DOHH2 (cell line): ENCODE measurements around the gene KIF1A.

ENCODE experiments used
- H3F3A ChIP-seq: fragments of 200-600 bp; sonication (generic), shearing (Covaris generic); 2 replicates; pipeline ENCODE4 v1.6.0; 2016; ENCODE audit warnings: antibody characterized with exemption, mild to moderate bottlenecking; ENCODE audit not compliant: control insufficient read depth, insufficient read depth
- H3K27ac ChIP-seq: fragments of 200-600 bp; sonication (generic); 2 replicates; pipeline ENCODE4 v1.5.1; 2014; ENCODE audit warnings: low read depth, mild to moderate bottlenecking, low read length, moderate library complexity
- H3K27me3 ChIP-seq: fragments of 200-600 bp; sonication (generic); 2 replicates; pipeline ENCODE4 v1.6.1; 2014; ENCODE audit warnings: mild to moderate bottlenecking, low read length, mixed read lengths; ENCODE audit not compliant: control insufficient read depth
- H3K36me3 ChIP-seq: fragments of 200-600 bp; sonication (generic); 2 replicates; pipeline ENCODE4 v1.6.1; 2014; ENCODE audit warnings: mild to moderate bottlenecking, low read length, moderate library complexity, mixed read lengths; ENCODE audit not compliant: control insufficient read depth
- H3K4me1 ChIP-seq: fragments of 200-600 bp; sonication (generic); 2 replicates; pipeline ENCODE4 v1.6.1; 2014; ENCODE audit warnings: mild to moderate bottlenecking, low read length, mixed read lengths; ENCODE audit not compliant: control insufficient read depth
- H3K4me2 ChIP-seq: fragments of 200-600 bp; sonication (generic); 2 replicates; pipeline ENCODE4 v1.6.0; 2014; ENCODE audit warnings: mild to moderate bottlenecking, low read length, moderate library complexity
- H3K4me3 ChIP-seq: fragments of 200-600 bp; sonication (generic); 2 replicates; pipeline ENCODE4 v1.5.1; 2014; ENCODE audit warnings: mild to moderate bottlenecking, low read length, mixed read lengths
- H3K79me2 ChIP-seq: fragments of 200-600 bp; sonication (generic); 2 replicates; pipeline ENCODE4 v1.6.1; 2014; ENCODE audit warnings: mild to moderate bottlenecking, low read length, mixed read lengths; ENCODE audit not compliant: control insufficient read depth
- H3K9me2 ChIP-seq: fragments of 200-600 bp; sonication (generic); replicated peaks from 2 replicates; pipeline ENCODE4 v1.6.1; 2014; ENCODE audit warnings: mild to moderate bottlenecking, low read length, mixed read lengths; ENCODE audit not compliant: control insufficient read depth
- H3K9me3 ChIP-seq: fragments of 200-600 bp; sonication (generic); 2 replicates; pipeline ENCODE4 v1.6.1; 2014; ENCODE audit warnings: antibody characterized with exemption, low read length, mixed read lengths; ENCODE audit not compliant: control insufficient read depth, insufficient read depth
- H4K20me1 ChIP-seq: fragments of 200-600 bp; sonication (generic); 2 replicates; pipeline ENCODE4 v1.6.0; 2014; ENCODE audit warnings: low read depth, mild to moderate bottlenecking, antibody characterized with exemption, low read length, moderate library complexity; ENCODE audit not compliant: control insufficient read depth, insufficient read depth
- EZH2phosphoT487 ChIP-seq: fragments of 200-600 bp; sonication (generic); IDR thresholded peaks from 2 replicates; pipeline ENCODE4 v1.6.1; 2017; ENCODE audit warnings: borderline replicate concordance, mild to moderate bottlenecking, antibody characterized with exemption, low read length, moderate library complexity, mixed read lengths
- TF ChIP-seq, protein P1 (sequence below): fragments of 200-600 bp; sonication (generic); IDR thresholded peaks from one replicate; pipeline ENCODE4 v1.5.1; 2014; ENCODE audit warnings: antibody characterized with exemption, mild to moderate bottlenecking, low read depth, low read length; ENCODE audit not compliant: poor library complexity, severe bottlenecking

The KIF1A gene

GRCh38 chr2:240788482-240788881 lies 31.5 kb downstream of the KIF1A start:
- no peaks in the 10 kb centered on the region for H3K36me3 ChIP-seq

GRCh38 chr2:240787521-240788472 lies 32.2 kb downstream of the KIF1A start:
- no peaks in the 10 kb centered on the region for H3K27me3 ChIP-seq
- no peak overlapping the region for H3K27ac ChIP-seq
- H3K9me3 ChIP-seq, result peaks cover 6% of the 10 kb centered on the region; the same call in 1 of the 2 replicates
- no peaks in the 10 kb centered on the region for H3K4me1 ChIP-seq
- H4K20me1 ChIP-seq, result no peaks in the 10 kb centered on the region
- H3K4me3 ChIP-seq, result no peak overlapping the region
- H3K79me2 ChIP-seq, result no peaks in the 10 kb centered on the region
- no peaks in the 10 kb centered on the region for H3K9me2 ChIP-seq
- no peak overlapping the region for H3K4me2 ChIP-seq
- no peaks in the 10 kb centered on the region for H3F3A ChIP-seq
- H3K36me3 ChIP-seq, result no peaks in the 10 kb centered on the region
- TF ChIP-seq EZH2phosphoT487, result no peak
- TF ChIP-seq, protein P1, sequence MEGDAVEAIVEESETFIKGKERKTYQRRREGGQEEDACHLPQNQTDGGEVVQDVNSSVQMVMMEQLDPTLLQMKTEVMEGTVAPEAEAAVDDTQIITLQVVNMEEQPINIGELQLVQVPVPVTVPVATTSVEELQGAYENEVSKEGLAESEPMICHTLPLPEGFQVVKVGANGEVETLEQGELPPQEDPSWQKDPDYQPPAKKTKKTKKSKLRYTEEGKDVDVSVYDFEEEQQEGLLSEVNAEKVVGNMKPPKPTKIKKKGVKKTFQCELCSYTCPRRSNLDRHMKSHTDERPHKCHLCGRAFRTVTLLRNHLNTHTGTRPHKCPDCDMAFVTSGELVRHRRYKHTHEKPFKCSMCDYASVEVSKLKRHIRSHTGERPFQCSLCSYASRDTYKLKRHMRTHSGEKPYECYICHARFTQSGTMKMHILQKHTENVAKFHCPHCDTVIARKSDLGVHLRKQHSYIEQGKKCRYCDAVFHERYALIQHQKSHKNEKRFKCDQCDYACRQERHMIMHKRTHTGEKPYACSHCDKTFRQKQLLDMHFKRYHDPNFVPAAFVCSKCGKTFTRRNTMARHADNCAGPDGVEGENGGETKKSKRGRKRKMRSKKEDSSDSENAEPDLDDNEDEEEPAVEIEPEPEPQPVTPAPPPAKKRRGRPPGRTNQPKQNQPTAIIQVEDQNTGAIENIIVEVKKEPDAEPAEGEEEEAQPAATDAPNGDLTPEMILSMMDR, result no peak

More at GRCh38 chr2:240788482-240788881, 31.5 kb downstream of the KIF1A start:
- H3K4me1 ChIP-seq, result no peaks in the 10 kb centered on the region
- no peaks in the 10 kb centered on the region for H3F3A ChIP-seq
- H3K9me3 ChIP-seq, result peaks cover 4% of the 10 kb centered on the region; the same call in 1 of the 2 replicates
- TF ChIP-seq, protein P1, result no peak
- TF ChIP-seq EZH2phosphoT487, result no peak
- H3K9me2 ChIP-seq, result no peaks in the 10 kb centered on the region
- no peak overlapping the region for H3K4me2 ChIP-seq
- H4K20me1 ChIP-seq, result no peaks in the 10 kb centered on the region
- H3K4me3 ChIP-seq, result no peak overlapping the region
- no peak overlapping the region for H3K27ac ChIP-seq
- H3K79me2 ChIP-seq, result no peaks in the 10 kb centered on the region
- no peaks in the 10 kb centered on the region for H3K27me3 ChIP-seq

DNA sequence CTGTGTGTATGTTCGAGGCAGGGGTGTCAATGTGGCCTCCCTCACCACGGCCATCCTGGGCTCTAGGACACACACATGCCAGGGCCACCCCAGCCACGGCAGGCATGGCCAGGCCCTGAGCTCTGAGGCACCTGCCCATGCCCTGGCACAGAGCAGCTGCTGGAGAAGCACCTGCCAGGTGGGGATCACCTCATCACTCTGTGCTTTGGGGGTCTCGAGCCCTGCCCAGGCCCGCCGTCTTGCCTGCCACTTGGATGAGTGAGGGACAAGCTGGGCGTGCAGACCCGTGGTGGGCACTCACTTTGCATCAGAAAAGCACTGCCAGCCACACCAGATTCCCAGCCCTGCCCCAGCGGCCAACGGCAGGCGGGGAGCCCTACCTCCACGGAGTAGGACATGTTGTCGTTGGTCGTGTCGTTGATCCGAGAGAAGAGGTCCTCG lies 33.1 kb downstream of the KIF1A start:
- H3K4me1 ChIP-seq, result no peaks in the 10 kb centered on the region
- H3K9me2 ChIP-seq, result no peaks in the 10 kb centered on the region
- H3K27me3 ChIP-seq, result no peaks in the 10 kb centered on the region
- H3K36me3 ChIP-seq, result no peaks in the 10 kb centered on the region
- H3F3A ChIP-seq, result no peaks in the 10 kb centered on the region
- TF ChIP-seq EZH2phosphoT487, result no peak
- TF ChIP-seq, protein P1, result no peak
- peaks cover 6% of the 10 kb centered on the region; the same call in 1 of the 2 replicates for H3K9me3 ChIP-seq
- no peak overlapping the region for H3K4me2 ChIP-seq
- no peak overlapping the region for H3K27ac ChIP-seq
- no peaks in the 10 kb centered on the region for H3K79me2 ChIP-seq
- H4K20me1 ChIP-seq, result no peaks in the 10 kb centered on the region
- no peak overlapping the region for H3K4me3 ChIP-seq
